Neural progenitor cell (in vitro differentiated cells): Measurements from ENCODE around the gene ANO10. TPM values are rescaled to one million over a fixed set of nuclear protein-coding genes. Genes with fewer than 3 reads are reported as not detected.

Experiments used
- DNase-seq: peaks from one replicate; pipeline ENCODE4 v3.0.0-alpha.2; 2016; ENCODE audit warnings: low spot score
- H2AFZ ChIP-seq: fragments of 200-600 bp; sonication (generic); replicated peaks from 2 replicates; pipeline ENCODE4 v1.6.1; 2016; ENCODE audit warnings: antibody characterized with exemption
- H3F3A ChIP-seq: fragments of 200-600 bp; sonication (generic); 2 replicates; pipeline ENCODE4 v1.6.1; 2016; ENCODE audit warnings: antibody characterized with exemption, low read depth
- H3K27ac ChIP-seq: fragments of 200-600 bp; sonication (generic); 2 replicates; pipeline ENCODE4 v1.5.1; 2016; ENCODE audit warnings: mild to moderate bottlenecking
- H3K27me3 ChIP-seq: fragments of 200-600 bp; sonication (generic); 2 replicates; pipeline ENCODE4 v1.6.1; 2016; ENCODE audit warnings: mild to moderate bottlenecking, moderate library complexity
- H3K36me3 ChIP-seq: fragments of 200-600 bp; sonication (generic); 2 replicates; pipeline ENCODE4 v1.5.1; 2016
- H3K4me1 ChIP-seq: fragments of 200-600 bp; sonication (generic); 2 replicates; pipeline ENCODE4 v1.6.1; 2016; ENCODE audit warnings: mixed run types
- H3K4me2 ChIP-seq: fragments of 200-600 bp; sonication (generic); 2 replicates; pipeline ENCODE4 v1.6.1; 2016
- H3K4me3 ChIP-seq: fragments of 200-600 bp; sonication (generic); 2 replicates; pipeline ENCODE4 v1.5.1; 2016
- H3K79me2 ChIP-seq: fragments of 200-600 bp; sonication (generic); 2 replicates; pipeline ENCODE4 v1.6.1; 2016; ENCODE audit warnings: low read depth
- H3K9ac ChIP-seq: fragments of 200-600 bp; sonication (generic); 2 replicates; pipeline ENCODE4 v1.6.1; 2016
- H3K9me3 ChIP-seq: fragments of 200-600 bp; sonication (generic); 2 replicates; pipeline ENCODE4 v1.5.1; 2016; ENCODE audit warnings: low read depth
- H4K20me1 ChIP-seq: fragments of 200-600 bp; sonication (generic); 2 replicates; pipeline ENCODE4 v1.6.1; 2016; ENCODE audit warnings: low read depth
- H3K27ac Mint-ChIP-seq: 3 replicates; pipeline ENCODE4 v1.8.0; 2021; ENCODE audit warnings: mixed read lengths
- H3K27me3 Mint-ChIP-seq: 2 replicates; pipeline ENCODE4 v1.8.0; 2022; ENCODE audit warnings: low read depth, mild to moderate bottlenecking, inconsistent platforms, moderate library complexity, mixed read lengths; ENCODE audit not compliant: insufficient read depth
- H3K36me3 Mint-ChIP-seq: 3 replicates; pipeline ENCODE4 v1.8.0; 2021; ENCODE audit warnings: mixed read lengths
- H3K4me1 Mint-ChIP-seq: 3 replicates; pipeline ENCODE4 v1.8.0; 2021; ENCODE audit warnings: mixed read lengths
- H3K4me3 Mint-ChIP-seq: 3 replicates; pipeline ENCODE4 v1.8.0; 2021; ENCODE audit warnings: mild to moderate bottlenecking, moderate library complexity, mixed read lengths
- H3K9me3 Mint-ChIP-seq: 3 replicates; pipeline ENCODE4 v1.8.0; 2020; ENCODE audit warnings: mixed read lengths
- CTCF ChIP-seq: fragments of 200-600 bp; sonication (generic); IDR thresholded peaks from 2 replicates; pipeline ENCODE4 v1.5.1; 2017; ENCODE audit warnings: antibody characterized with exemption, mild to moderate bottlenecking
- EZH2 ChIP-seq: fragments of 200-600 bp; sonication (generic); IDR thresholded peaks from 2 replicates; pipeline ENCODE4 v1.6.1; 2017; ENCODE audit warnings: antibody characterized with exemption, mild to moderate bottlenecking, moderate library complexity
- EZH2phosphoT487 ChIP-seq: fragments of 200-600 bp; sonication (generic); IDR thresholded peaks from 2 replicates; pipeline ENCODE4 v1.6.1; 2017; ENCODE audit warnings: antibody characterized with exemption
- total RNA-seq: library from RNA; depleted of rRNA; stranded (reverse); fragments of >200 nt; gene quantifications from 2 replicates; pipeline ENCODE4 v1.2.3, GENCODE V29; 2015; ENCODE audit warnings: low replicate concordance

The ANO10 gene
- total RNA-seq, 1 donor from 2014 or later = 44.4 TPM

- Histone ChIP-seq H3K36me3 (no peaks in the 10 kb centered on the region), H3K4me2 (peak overlapping the region; percentile 77), H4K20me1 (peaks cover 24% of the 10 kb centered on the region), H3K4me1 (peaks cover 24% of the 10 kb centered on the region), H3K27me3 (no peaks in the 10 kb centered on the region), H3K9me3 (no peaks in the 10 kb centered on the region), H3K9ac (peak overlapping the region; percentile 80), H3K4me3 (peak overlapping the region; percentile 89), H3F3A (peaks cover 22% of the 10 kb centered on the region), H3K27ac (peak overlapping the region; percentile 91), H2AFZ (peak overlapping the region; percentile 84), H3K79me2 (peaks cover 32% of the 10 kb centered on the region)
- TF ChIP-seq EZH2 (peak; percentile 28), EZH2phosphoT487 (no peak)
- H3K4me1 Mint-ChIP-seq = peaks cover 39% of the 10 kb centered on the region
- H3K9me3 Mint-ChIP-seq = no peaks in the 10 kb centered on the region
- H3K27ac Mint-ChIP-seq = no peak overlapping the region
- H3K27me3 Mint-ChIP-seq = peaks cover 10% of the 10 kb centered on the region
- peak overlapping the region; percentile 97 for H3K4me3 Mint-ChIP-seq
- DNase-seq = peak; percentile 6
- no peaks in the 10 kb centered on the region for H3K36me3 Mint-ChIP-seq
Measured at GRCh38 chr3:43620831-43621655, 768 bp downstream of the ANO10 start.

GRCh38 chr3:43619588-43619987, 2.2 kb downstream of the ANO10 start:
- H3K4me3 Mint-ChIP-seq = peak overlapping the region; percentile 62
- Histone ChIP-seq H3K36me3 (no peaks in the 10 kb centered on the region), H3K4me2 (no peak overlapping the region), H2AFZ (no peak overlapping the region), H3K9ac (no peak overlapping the region), H3F3A (peaks cover 22% of the 10 kb centered on the region), H3K4me3 (no peak overlapping the region), H3K79me2 (peaks cover 44% of the 10 kb centered on the region), H3K27me3 (no peaks in the 10 kb centered on the region), H3K27ac (no peak overlapping the region), H3K4me1 (peaks cover 27% of the 10 kb centered on the region), H3K9me3 (no peaks in the 10 kb centered on the region), H4K20me1 (peaks cover 27% of the 10 kb centered on the region)
- H3K9me3 Mint-ChIP-seq = no peaks in the 10 kb centered on the region
- H3K4me1 Mint-ChIP-seq = peaks cover 41% of the 10 kb centered on the region
- DNase-seq = no peak
- H3K27ac Mint-ChIP-seq = no peak overlapping the region
- TF ChIP-seq EZH2phosphoT487 = no peak
- no peak for TF ChIP-seq EZH2
- H3K27me3 Mint-ChIP-seq = peaks cover 10% of the 10 kb centered on the region
- no peaks in the 10 kb centered on the region for H3K36me3 Mint-ChIP-seq

- TF ChIP-seq EZH2 (no peak), CTCF (no peak), EZH2phosphoT487 (no peak)
- Histone ChIP-seq H4K20me1 (peaks cover 27% of the 10 kb centered on the region), H3K4me3 (no peak overlapping the region), H3K9me3 (no peaks in the 10 kb centered on the region), H3K79me2 (peaks cover 58% of the 10 kb centered on the region), H3K36me3 (no peaks in the 10 kb centered on the region), H3K4me2 (no peak overlapping the region), H3F3A (peaks cover 16% of the 10 kb centered on the region), H3K4me1 (peaks cover 27% of the 10 kb centered on the region), H3K9ac (no peak overlapping the region), H3K27me3 (no peaks in the 10 kb centered on the region), H3K27ac (no peak overlapping the region), H2AFZ (no peak overlapping the region)
- no peak for DNase-seq
- Mint-ChIP-seq H3K27me3 (peaks cover 8% of the 10 kb centered on the region), H3K27ac (no peak overlapping the region), H3K9me3 (no peaks in the 10 kb centered on the region), H3K36me3 (no peaks in the 10 kb centered on the region), H3K4me3 (no peak overlapping the region), H3K4me1 (peaks cover 41% of the 10 kb centered on the region)
Measured at GRCh38 chr3:43618142-43618541, 3.7 kb downstream of the ANO10 start.

- no peak overlapping the region for H2AFZ ChIP-seq
- H3F3A ChIP-seq = peaks cover 6% of the 10 kb centered on the region
- H3K9me3 ChIP-seq = no peaks in the 10 kb centered on the region
- peaks cover 26% of the 10 kb centered on the region for H3K4me1 ChIP-seq
- H3K4me2 ChIP-seq = peak overlapping the region; percentile 35
- no peak overlapping the region for H3K9ac ChIP-seq
- Mint-ChIP-seq H3K4me3 (no peak overlapping the region), H3K9me3 (no peaks in the 10 kb centered on the region), H3K36me3 (no peaks in the 10 kb centered on the region), H3K27me3 (no peaks in the 10 kb centered on the region), H3K27ac (no peak overlapping the region), H3K4me1 (peaks cover 35% of the 10 kb centered on the region)
- H3K27ac ChIP-seq = no peak overlapping the region
- peaks cover 71% of the 10 kb centered on the region for H3K79me2 ChIP-seq
- H4K20me1 ChIP-seq = peaks cover 37% of the 10 kb centered on the region
- TF ChIP-seq EZH2phosphoT487 = no peak
- no peak for TF ChIP-seq EZH2
- TF ChIP-seq CTCF = no peak
- no peak overlapping the region for H3K4me3 ChIP-seq
- H3K36me3 ChIP-seq = no peaks in the 10 kb centered on the region
- peak; percentile 11 for DNase-seq
- no peaks in the 10 kb centered on the region for H3K27me3 ChIP-seq
Measured at GRCh38 chr3:43616034-43616433, 5.8 kb downstream of the ANO10 start.
